ENCODE measurements around the gene SLC6A18.

The SLC6A18 gene

GRCh38 chr5:1211701-1212100, 13.5 kb upstream of the SLC6A18 start:
- no peak for DNase-seq (ENCODE audit: insufficient read length, low spot score)

GRCh38 chr5:1212271-1212670, 12.9 kb upstream of the SLC6A18 start:
- TF ChIP-seq POLR2A (IDR thresholded peaks at IDR 0.05; ENCODE audit: low read depth, low read length) = no peak
- FAIRE-seq (no peak), DNase-seq (ENCODE audit: insufficient read length, low spot score) (no peak)

More at GRCh38 chr5:1211701-1212100, 13.5 kb upstream of the SLC6A18 start:
- FAIRE-seq = no peak
- no peak for TF ChIP-seq POLR2A (IDR thresholded peaks at IDR 0.05; ENCODE audit: low read depth, low read length)

- FAIRE-seq = no peak
- no peak for DNase-seq (ENCODE audit: insufficient read length, low spot score)
- TF ChIP-seq POLR2A (IDR thresholded peaks at IDR 0.05; ENCODE audit: low read depth, low read length) = no peak
These were observed 12.3 kb upstream of the SLC6A18 start for GRCh38 chr5:1212881-1213280.

GRCh38 chr5:1213508-1214162, 11.5 kb upstream of the SLC6A18 start:
- no peak for DNase-seq (ENCODE audit: insufficient read length, low spot score)
- TF ChIP-seq POLR2A (IDR thresholded peaks at IDR 0.05; ENCODE audit: low read depth, low read length) = no peak
- no peak for FAIRE-seq

GRCh38 chr5:1214163-1214935, 10.8 kb upstream of the SLC6A18 start:
- no peak for FAIRE-seq
- no peak for TF ChIP-seq POLR2A (IDR thresholded peaks at IDR 0.05; ENCODE audit: low read depth, low read length)
- no peak for DNase-seq (ENCODE audit: insufficient read length, low spot score)

GRCh38 chr5:1214936-1215220, 10.3 kb upstream of the SLC6A18 start:
- no peak for TF ChIP-seq POLR2A (IDR thresholded peaks at IDR 0.05; ENCODE audit: low read depth, low read length)
- DNase-seq (ENCODE audit: insufficient read length, low spot score) (no peak), FAIRE-seq (no peak)

GRCh38 chr5:1215320-1216096, 9.7 kb upstream of the SLC6A18 start:
- no peak for TF ChIP-seq POLR2A (IDR thresholded peaks at IDR 0.05; ENCODE audit: low read depth, low read length)
- DNase-seq (ENCODE audit: insufficient read length, low spot score) (no peak), FAIRE-seq (no peak)

GRCh38 chr5:1216211-1216917, 8.8 kb upstream of the SLC6A18 start:
- TF ChIP-seq POLR2A (IDR thresholded peaks at IDR 0.05; ENCODE audit: low read depth, low read length) = no peak
- DNase-seq (ENCODE audit: insufficient read length, low spot score) = no peak
- no peak for FAIRE-seq

GRCh38 chr5:1216918-1217295, 8.3 kb upstream of the SLC6A18 start:
- no peak for TF ChIP-seq POLR2A (IDR thresholded peaks at IDR 0.05; ENCODE audit: low read depth, low read length)
- FAIRE-seq = no peak
- no peak for DNase-seq (ENCODE audit: insufficient read length, low spot score)

- DNase-seq (ENCODE audit: insufficient read length, low spot score) (no peak), FAIRE-seq (no peak)
- no peak for TF ChIP-seq POLR2A (IDR thresholded peaks at IDR 0.05; ENCODE audit: low read depth, low read length)
These were observed 7.5 kb upstream of the SLC6A18 start for GRCh38 chr5:1217596-1218206.

- no peak for DNase-seq (ENCODE audit: insufficient read length, low spot score)
- no peak for TF ChIP-seq POLR2A (IDR thresholded peaks at IDR 0.05; ENCODE audit: low read depth, low read length)
- no peak for FAIRE-seq
These were observed 6.7 kb upstream of the SLC6A18 start for GRCh38 chr5:1218351-1219080.

- FAIRE-seq = no peak
- TF ChIP-seq POLR2A (IDR thresholded peaks at IDR 0.05; ENCODE audit: low read depth, low read length) = no peak
- DNase-seq (ENCODE audit: insufficient read length, low spot score) = no peak
These were observed 5.9 kb upstream of the SLC6A18 start for GRCh38 chr5:1219098-1219767.

- FAIRE-seq (no peak), DNase-seq (ENCODE audit: insufficient read length, low spot score) (no peak)
- no peak for TF ChIP-seq POLR2A (IDR thresholded peaks at IDR 0.05; ENCODE audit: low read depth, low read length)
These were observed 5.4 kb upstream of the SLC6A18 start for GRCh38 chr5:1219768-1220100.
